ENCODE results near the gene DNAJC8.

DNA sequence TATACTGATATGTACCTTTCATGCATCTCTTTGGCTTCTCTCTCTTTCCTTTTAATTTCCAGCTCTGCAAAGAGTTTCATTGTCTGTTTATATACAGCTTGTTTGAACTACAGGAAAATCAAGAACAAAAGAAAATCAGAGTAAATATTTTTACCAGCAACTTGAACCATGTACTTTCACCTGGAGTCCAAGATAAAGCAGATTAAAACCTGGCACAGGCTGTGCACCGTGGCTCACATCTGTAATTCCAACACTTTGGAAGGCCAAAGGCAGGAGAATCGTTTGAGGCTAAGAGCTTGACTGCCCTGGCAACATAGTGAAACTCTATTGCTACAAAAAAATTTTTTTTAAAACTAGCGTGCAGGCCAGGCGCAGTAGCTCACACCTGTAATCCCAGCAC is 27.6 kb downstream of the DNAJC8 start:
- TF ChIP-seq, protein P1, sequence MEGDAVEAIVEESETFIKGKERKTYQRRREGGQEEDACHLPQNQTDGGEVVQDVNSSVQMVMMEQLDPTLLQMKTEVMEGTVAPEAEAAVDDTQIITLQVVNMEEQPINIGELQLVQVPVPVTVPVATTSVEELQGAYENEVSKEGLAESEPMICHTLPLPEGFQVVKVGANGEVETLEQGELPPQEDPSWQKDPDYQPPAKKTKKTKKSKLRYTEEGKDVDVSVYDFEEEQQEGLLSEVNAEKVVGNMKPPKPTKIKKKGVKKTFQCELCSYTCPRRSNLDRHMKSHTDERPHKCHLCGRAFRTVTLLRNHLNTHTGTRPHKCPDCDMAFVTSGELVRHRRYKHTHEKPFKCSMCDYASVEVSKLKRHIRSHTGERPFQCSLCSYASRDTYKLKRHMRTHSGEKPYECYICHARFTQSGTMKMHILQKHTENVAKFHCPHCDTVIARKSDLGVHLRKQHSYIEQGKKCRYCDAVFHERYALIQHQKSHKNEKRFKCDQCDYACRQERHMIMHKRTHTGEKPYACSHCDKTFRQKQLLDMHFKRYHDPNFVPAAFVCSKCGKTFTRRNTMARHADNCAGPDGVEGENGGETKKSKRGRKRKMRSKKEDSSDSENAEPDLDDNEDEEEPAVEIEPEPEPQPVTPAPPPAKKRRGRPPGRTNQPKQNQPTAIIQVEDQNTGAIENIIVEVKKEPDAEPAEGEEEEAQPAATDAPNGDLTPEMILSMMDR (IDR thresholded peaks at IDR 0.05): no peak
- TF ChIP-seq POLR2A (IDR thresholded peaks at IDR 0.05) (no peak), EP300 (IDR thresholded peaks at IDR 0.05) (no peak), POLR2AphosphoS5 (IDR thresholded peaks at IDR 0.05) (no peak)
